Measurements from ENCODE around the gene MPG.
A peak's percentile ranks its signal among the peaks of the same experiment; 100 is the strongest.
"Not testable (repeated sequence)": the region's sequence is repeated elsewhere in the genome, so short reads cannot be mapped to it uniquely, and the experiment has no call there.

The MPG gene

DNA sequence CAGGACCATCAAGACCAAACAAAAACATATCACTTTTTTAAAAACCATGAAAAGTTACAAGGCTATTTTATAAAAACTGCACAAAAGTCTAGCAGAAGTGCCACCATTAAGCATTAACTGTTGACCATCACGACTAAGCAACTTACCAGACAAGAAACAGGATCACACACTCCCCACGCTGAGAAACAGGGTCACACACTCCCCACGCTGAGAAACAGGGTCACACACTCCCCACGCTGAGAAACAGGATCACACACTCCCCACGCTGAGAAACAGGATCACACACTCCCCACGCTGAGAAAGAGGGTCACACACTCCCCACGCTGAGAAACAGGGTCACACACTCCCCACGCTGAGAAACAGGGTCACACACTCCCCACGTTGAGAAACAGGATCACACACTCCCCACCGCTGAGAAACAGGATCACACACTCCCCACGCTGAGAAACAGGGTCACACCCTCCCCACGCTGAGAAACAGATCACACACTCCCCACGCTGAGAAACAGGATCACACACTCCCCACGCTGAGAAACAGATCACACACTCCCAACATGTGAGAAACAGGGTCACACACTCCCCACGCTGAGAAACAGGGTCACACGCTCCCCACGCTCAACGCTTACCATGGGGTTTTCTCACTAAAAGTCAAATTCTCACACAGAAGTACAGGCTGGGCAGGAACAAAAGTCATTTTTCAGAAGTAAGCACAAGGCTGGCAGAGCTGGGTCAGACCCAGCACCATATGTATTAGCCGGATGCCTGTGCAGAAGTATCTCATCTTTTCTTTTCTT is 45.7 kb downstream of the MPG start:
- not testable (repeated sequence) for H3K27me3 ChIP-seq (ENCODE audit: control insufficient read depth in 5 of 5, insufficient read depth in 4 of 5, low read length in 5 of 5); H3K9ac ChIP-seq (ENCODE audit: low read length in 5 of 5); H3K9me3 ChIP-seq (ENCODE audit: control insufficient read depth in 5 of 5, low read length in 5 of 5); H3K27ac ChIP-seq (ENCODE audit: low read depth, low read length); H3K4me3 ChIP-seq (ENCODE audit: low read depth in 1 of 5, low read length in 5 of 5); H3K4me1 ChIP-seq (ENCODE audit: control insufficient read depth in 5 of 5, insufficient read depth in 5 of 5, low read length in 5 of 5)
- peaks cover 0 to 17% (median 13%) of the 10 kb centered on the region in 5 donors for H3K36me3 ChIP-seq (ENCODE audit: control insufficient read depth in 5 of 5, insufficient read depth in 5 of 5, low read length in 5 of 5)

GRCh38 chr16:125011-125410 is 47.0 kb downstream of the MPG start:
- Histone ChIP-seq H3K36me3 (ENCODE audit: control insufficient read depth in 5 of 5, insufficient read depth in 5 of 5, low read length in 5 of 5) (peaks cover 0 to 17% (median 13%) of the 10 kb centered on the region in 5 donors), H3K9me3 (ENCODE audit: control insufficient read depth in 5 of 5, low read length in 5 of 5) (no peaks in the 10 kb centered on the region), H3K27me3 (ENCODE audit: control insufficient read depth in 5 of 5, insufficient read depth in 4 of 5, low read length in 5 of 5) (no peaks in the 10 kb centered on the region), H3K4me3 (ENCODE audit: low read depth in 1 of 5, low read length in 5 of 5) (no peak overlapping the region), H3K4me1 (ENCODE audit: control insufficient read depth in 5 of 5, insufficient read depth in 5 of 5, low read length in 5 of 5) (peaks cover 0 to 4% (median 0%) of the 10 kb centered on the region in 5 donors), H3K27ac (ENCODE audit: low read depth, low read length) (no peak overlapping the region), H3K9ac (ENCODE audit: low read length in 5 of 5) (peak overlapping the region in 1 of 5 donors; percentile 4)

- Histone ChIP-seq H3K27ac (ENCODE audit: low read depth, low read length) (no peak overlapping the region), H3K4me1 (ENCODE audit: control insufficient read depth in 5 of 5, insufficient read depth in 5 of 5, low read length in 5 of 5) (peaks cover 0 to 8% (median 3%) of the 10 kb centered on the region in 5 donors), H3K9ac (ENCODE audit: low read length in 5 of 5) (peak overlapping the region in 1 of 5 donors; percentile 23), H3K27me3 (ENCODE audit: control insufficient read depth in 5 of 5, insufficient read depth in 4 of 5, low read length in 5 of 5) (no peaks in the 10 kb centered on the region), H3K9me3 (ENCODE audit: control insufficient read depth in 5 of 5, low read length in 5 of 5) (no peaks in the 10 kb centered on the region), H3K36me3 (ENCODE audit: control insufficient read depth in 5 of 5, insufficient read depth in 5 of 5, low read length in 5 of 5) (peaks cover 0 to 7% (median 4%) of the 10 kb centered on the region in 5 donors), H3K4me3 (ENCODE audit: low read depth in 1 of 5, low read length in 5 of 5) (no peak overlapping the region)
Observed at GRCh38 chr16:129075-129474, 51.0 kb downstream of the MPG start.

DNA sequence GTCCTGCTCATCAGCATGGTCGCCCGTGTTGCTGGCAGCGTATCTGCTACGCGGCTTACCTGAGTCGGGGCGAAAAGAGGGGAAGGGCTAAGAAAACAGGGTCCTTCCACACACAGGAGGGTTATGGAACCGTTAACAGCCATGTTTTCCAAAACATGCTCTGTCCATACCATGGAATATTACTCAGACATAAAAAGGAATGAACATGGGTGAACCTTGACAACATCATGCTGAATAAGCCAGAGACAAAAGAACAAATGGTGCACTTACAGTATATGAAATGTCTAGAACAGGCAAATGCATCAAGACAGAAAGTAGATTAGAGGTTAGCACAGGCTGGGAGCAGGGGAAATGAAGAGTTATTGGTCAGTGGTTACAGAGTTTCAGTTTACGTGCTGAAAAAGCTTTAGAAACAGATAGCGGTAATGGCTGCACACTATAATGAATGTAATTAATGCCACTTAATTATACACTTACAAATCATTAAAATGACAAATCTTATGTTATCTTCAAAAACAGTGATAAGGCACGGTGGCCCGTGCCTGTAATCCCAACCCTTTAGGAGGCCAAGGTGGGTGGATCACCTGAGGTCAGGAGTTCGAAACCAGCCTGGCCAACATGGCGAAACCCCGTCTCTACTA is 52.6 kb downstream of the MPG start:
- no peak overlapping the region for H3K4me3 ChIP-seq (ENCODE audit: low read depth in 1 of 5, low read length in 5 of 5)
- no peak overlapping the region for H3K27ac ChIP-seq (ENCODE audit: low read depth, low read length)
- H3K9ac ChIP-seq (ENCODE audit: low read length in 5 of 5) = no peak overlapping the region
- H3K4me1 ChIP-seq (ENCODE audit: control insufficient read depth in 5 of 5, insufficient read depth in 5 of 5, low read length in 5 of 5) = peaks cover 0 to 8% (median 3%) of the 10 kb centered on the region in 5 donors
- no peaks in the 10 kb centered on the region for H3K9me3 ChIP-seq (ENCODE audit: control insufficient read depth in 5 of 5, low read length in 5 of 5)
- H3K27me3 ChIP-seq (ENCODE audit: control insufficient read depth in 5 of 5, insufficient read depth in 4 of 5, low read length in 5 of 5) = no peaks in the 10 kb centered on the region
- H3K36me3 ChIP-seq (ENCODE audit: control insufficient read depth in 5 of 5, insufficient read depth in 5 of 5, low read length in 5 of 5) = peaks cover 0 to 6% (median 0%) of the 10 kb centered on the region in 5 donors

GRCh38 chr16:132120-132519 is 54.1 kb downstream of the MPG start:
- Histone ChIP-seq H3K36me3 (ENCODE audit: control insufficient read depth in 5 of 5, insufficient read depth in 5 of 5, low read length in 5 of 5) (peaks cover 0 to 6% (median 0%) of the 10 kb centered on the region in 5 donors), H3K4me3 (ENCODE audit: low read depth in 1 of 5, low read length in 5 of 5) (no peak overlapping the region), H3K9me3 (ENCODE audit: control insufficient read depth in 5 of 5, low read length in 5 of 5) (no peaks in the 10 kb centered on the region), H3K27me3 (ENCODE audit: control insufficient read depth in 5 of 5, insufficient read depth in 4 of 5, low read length in 5 of 5) (no peaks in the 10 kb centered on the region), H3K27ac (ENCODE audit: low read depth, low read length) (no peak overlapping the region), H3K9ac (ENCODE audit: low read length in 5 of 5) (no peak overlapping the region), H3K4me1 (ENCODE audit: control insufficient read depth in 5 of 5, insufficient read depth in 5 of 5, low read length in 5 of 5) (peaks cover under 1 to 8% (median 4%) of the 10 kb centered on the region in 5 donors)

DNA sequence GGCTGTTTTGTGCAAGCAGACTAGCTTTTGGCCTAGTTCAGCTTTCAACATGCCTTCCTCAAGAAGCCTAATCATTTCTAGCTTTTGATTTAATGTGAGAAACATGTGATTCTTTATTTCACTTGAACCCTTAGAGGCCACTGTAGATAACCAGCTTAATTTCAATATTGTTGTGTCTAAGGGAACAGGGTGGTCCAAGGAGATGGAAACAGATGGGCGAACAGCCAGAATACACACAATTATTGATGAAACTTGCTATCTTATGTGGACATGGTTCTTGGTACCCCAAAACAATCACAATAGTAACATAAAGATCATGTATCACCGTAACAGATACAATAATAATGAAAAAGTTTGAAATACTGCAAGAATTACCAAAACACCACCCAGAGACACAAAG is 55.7 kb downstream of the MPG start:
- H3K27ac ChIP-seq (ENCODE audit: low read depth, low read length) = no peak overlapping the region
- H3K4me3 ChIP-seq (ENCODE audit: low read depth in 1 of 5, low read length in 5 of 5) = no peak overlapping the region

More for the DNA sequence above, 55.7 kb downstream of the MPG start:
- Histone ChIP-seq H3K9ac (ENCODE audit: low read length in 5 of 5) (peak overlapping the region in 1 of 5 donors; percentile 2), H3K9me3 (ENCODE audit: control insufficient read depth in 5 of 5, low read length in 5 of 5) (no peaks in the 10 kb centered on the region), H3K36me3 (ENCODE audit: control insufficient read depth in 5 of 5, insufficient read depth in 5 of 5, low read length in 5 of 5) (peaks cover 0 to 6% (median 0%) of the 10 kb centered on the region in 5 donors), H3K4me1 (ENCODE audit: control insufficient read depth in 5 of 5, insufficient read depth in 5 of 5, low read length in 5 of 5) (peaks cover 1 to 17% (median 13%) of the 10 kb centered on the region in 5 donors), H3K27me3 (ENCODE audit: control insufficient read depth in 5 of 5, insufficient read depth in 4 of 5, low read length in 5 of 5) (no peaks in the 10 kb centered on the region)
